GM12878 (cell line): ENCODE results near the gene PRPS2.

Source experiments
- BMI1 ChIP-seq: fragments of 450-650 bp; IDR thresholded peaks from 2 replicates; pipeline ENCODE4 v1.6.1; 2016; ENCODE audit warnings: mild to moderate bottlenecking, moderate library complexity, borderline replicate concordance
- CHD2 ChIP-seq: IDR thresholded peaks from 2 replicates; pipeline ENCODE4 v1.6.1; 2011; ENCODE audit warnings: low read depth, low read length, improper control_type of control experiment, borderline replicate concordance
- EGR1 ChIP-seq, 2 experiments: IDR thresholded peaks; 1 replicate in 1 of 2; 2 replicates in 1 of 2; pipeline ENCODE4 v1.6.1; 2011 to 2012; ENCODE audit warnings: low read depth in 2 of 2, low read length in 2 of 2, borderline replicate concordance in 1 of 2, mild to moderate bottlenecking in 1 of 2, moderate library complexity in 1 of 2
- EP300 ChIP-seq, 2 experiments: fragments of 150-350 bp in 1 of 2; IDR thresholded peaks; 2 replicates each; pipeline ENCODE4 v1.6.1; 2011 to 2012; ENCODE audit warnings: low read depth in 2 of 2, low read length in 2 of 2, borderline replicate concordance in 1 of 2, improper control_type of control experiment in 1 of 2, inconsistent platforms in 1 of 2; ENCODE audit not compliant: control insufficient read depth in 1 of 2
- ETV6 ChIP-seq, 2 experiments: fragments of 450-650 bp in 1 of 2; IDR thresholded peaks in 1 of 2; conservative IDR thresholded peaks in 1 of 2; 2 replicates each; pipeline ENCODE4 v1.6.1; 2014; ENCODE audit warnings: antibody characterized with exemption in 1 of 2, borderline replicate concordance in 1 of 2, low read depth in 1 of 2, mild to moderate bottlenecking in 1 of 2, moderate library complexity in 1 of 2
- POLR2A ChIP-seq: IDR thresholded peaks from 2 replicates; pipeline ENCODE4 v1.6.1; 2011; ENCODE audit warnings: low read depth, mild to moderate bottlenecking, low read length
- POLR2AphosphoS5 ChIP-seq: IDR thresholded peaks from 2 replicates; pipeline ENCODE4 v1.6.1; 2011; ENCODE audit warnings: mild to moderate bottlenecking, low read length, inconsistent platforms
- SPI1 ChIP-seq: IDR thresholded peaks from 2 replicates; pipeline ENCODE4 v1.6.1; 2011; ENCODE audit warnings: low read depth, mild to moderate bottlenecking, low read length, moderate library complexity, borderline replicate concordance; ENCODE audit not compliant: insufficient read depth
- ZSCAN29 ChIP-seq: fragments of 450-650 bp; IDR thresholded peaks from 2 replicates; pipeline ENCODE4 v1.6.1; 2017; ENCODE audit warnings: mild to moderate bottlenecking, moderate library complexity
- TF ChIP-seq, protein P1 (sequence below): IDR thresholded peaks from 2 replicates; pipeline ENCODE4 v1.6.1; 2012; ENCODE audit warnings: mild to moderate bottlenecking, low read depth, low read length
- TF ChIP-seq, protein P2 (sequence below): IDR thresholded peaks from 2 replicates; pipeline ENCODE4 v1.6.1; 2012; ENCODE audit warnings: low read length, inconsistent platforms
- TF ChIP-seq, protein P3 (sequence below), 3 experiments: IDR thresholded peaks in 2 of 3; conservative IDR thresholded peaks in 1 of 3; 2 replicates each; pipeline ENCODE4 v1.5.1; 2011; ENCODE audit warnings: low read depth in 3 of 3, low read length in 3 of 3, mild to moderate bottlenecking in 3 of 3, control low read depth in 2 of 3, moderate library complexity in 2 of 3, inconsistent platforms in 1 of 3, mixed read lengths in 1 of 3; ENCODE audit not compliant: control insufficient read depth in 2 of 3, insufficient read depth in 1 of 3; ENCODE audit errors: extremely low read depth in 1 of 3
- TF ChIP-seq, protein P4 (sequence below): fragments of 450-650 bp; conservative IDR thresholded peaks from 2 replicates; pipeline ENCODE4 v1.6.1; 2017; ENCODE audit warnings: mild to moderate bottlenecking, moderate library complexity

DNA sequence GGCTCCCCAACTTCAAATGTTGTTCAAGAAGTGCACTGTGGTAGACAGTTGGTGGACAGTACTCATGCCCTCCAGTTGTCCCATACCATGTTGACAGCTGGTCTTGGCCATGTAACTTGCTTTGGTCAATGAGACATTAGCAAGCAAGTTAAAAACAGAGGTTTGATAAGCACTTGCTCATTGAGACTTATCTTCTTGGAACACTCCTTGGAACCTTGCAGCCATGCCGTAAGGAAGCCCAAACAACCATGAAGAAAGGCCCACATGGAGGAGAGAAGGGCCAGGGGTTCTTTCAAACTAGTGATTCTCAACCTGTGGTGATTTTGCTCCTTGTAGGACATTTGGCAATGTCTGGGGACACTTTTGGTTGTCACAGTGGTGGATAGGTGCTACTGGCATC is 2.6 kb upstream of the PRPS2 start:
- TF ChIP-seq ETV6 (conservative IDR thresholded peaks at IDR 0.05 in 1 of 2, IDR thresholded peaks at IDR 0.05 in 1 of 2; ENCODE audit: borderline replicate concordance in 1 of 2, low read depth in 1 of 2), result no peak
- TF ChIP-seq EP300 (IDR thresholded peaks at IDR 0.05; ENCODE audit: borderline replicate concordance in 1 of 2, control insufficient read depth in 1 of 2, low read depth in 2 of 2, low read length in 2 of 2), result no peak
- no peak for TF ChIP-seq ZSCAN29
- no peak for TF ChIP-seq SPI1
- TF ChIP-seq, protein P1, sequence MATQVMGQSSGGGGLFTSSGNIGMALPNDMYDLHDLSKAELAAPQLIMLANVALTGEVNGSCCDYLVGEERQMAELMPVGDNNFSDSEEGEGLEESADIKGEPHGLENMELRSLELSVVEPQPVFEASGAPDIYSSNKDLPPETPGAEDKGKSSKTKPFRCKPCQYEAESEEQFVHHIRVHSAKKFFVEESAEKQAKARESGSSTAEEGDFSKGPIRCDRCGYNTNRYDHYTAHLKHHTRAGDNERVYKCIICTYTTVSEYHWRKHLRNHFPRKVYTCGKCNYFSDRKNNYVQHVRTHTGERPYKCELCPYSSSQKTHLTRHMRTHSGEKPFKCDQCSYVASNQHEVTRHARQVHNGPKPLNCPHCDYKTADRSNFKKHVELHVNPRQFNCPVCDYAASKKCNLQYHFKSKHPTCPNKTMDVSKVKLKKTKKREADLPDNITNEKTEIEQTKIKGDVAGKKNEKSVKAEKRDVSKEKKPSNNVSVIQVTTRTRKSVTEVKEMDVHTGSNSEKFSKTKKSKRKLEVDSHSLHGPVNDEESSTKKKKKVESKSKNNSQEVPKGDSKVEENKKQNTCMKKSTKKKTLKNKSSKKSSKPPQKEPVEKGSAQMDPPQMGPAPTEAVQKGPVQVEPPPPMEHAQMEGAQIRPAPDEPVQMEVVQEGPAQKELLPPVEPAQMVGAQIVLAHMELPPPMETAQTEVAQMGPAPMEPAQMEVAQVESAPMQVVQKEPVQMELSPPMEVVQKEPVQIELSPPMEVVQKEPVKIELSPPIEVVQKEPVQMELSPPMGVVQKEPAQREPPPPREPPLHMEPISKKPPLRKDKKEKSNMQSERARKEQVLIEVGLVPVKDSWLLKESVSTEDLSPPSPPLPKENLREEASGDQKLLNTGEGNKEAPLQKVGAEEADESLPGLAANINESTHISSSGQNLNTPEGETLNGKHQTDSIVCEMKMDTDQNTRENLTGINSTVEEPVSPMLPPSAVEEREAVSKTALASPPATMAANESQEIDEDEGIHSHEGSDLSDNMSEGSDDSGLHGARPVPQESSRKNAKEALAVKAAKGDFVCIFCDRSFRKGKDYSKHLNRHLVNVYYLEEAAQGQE, result no peak
- TF ChIP-seq, protein P2, sequence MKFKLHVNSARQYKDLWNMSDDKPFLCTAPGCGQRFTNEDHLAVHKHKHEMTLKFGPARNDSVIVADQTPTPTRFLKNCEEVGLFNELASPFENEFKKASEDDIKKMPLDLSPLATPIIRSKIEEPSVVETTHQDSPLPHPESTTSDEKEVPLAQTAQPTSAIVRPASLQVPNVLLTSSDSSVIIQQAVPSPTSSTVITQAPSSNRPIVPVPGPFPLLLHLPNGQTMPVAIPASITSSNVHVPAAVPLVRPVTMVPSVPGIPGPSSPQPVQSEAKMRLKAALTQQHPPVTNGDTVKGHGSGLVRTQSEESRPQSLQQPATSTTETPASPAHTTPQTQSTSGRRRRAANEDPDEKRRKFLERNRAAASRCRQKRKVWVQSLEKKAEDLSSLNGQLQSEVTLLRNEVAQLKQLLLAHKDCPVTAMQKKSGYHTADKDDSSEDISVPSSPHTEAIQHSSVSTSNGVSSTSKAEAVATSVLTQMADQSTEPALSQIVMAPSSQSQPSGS, result no peak
- TF ChIP-seq CHD2, result no peak
- TF ChIP-seq, protein P3, sequence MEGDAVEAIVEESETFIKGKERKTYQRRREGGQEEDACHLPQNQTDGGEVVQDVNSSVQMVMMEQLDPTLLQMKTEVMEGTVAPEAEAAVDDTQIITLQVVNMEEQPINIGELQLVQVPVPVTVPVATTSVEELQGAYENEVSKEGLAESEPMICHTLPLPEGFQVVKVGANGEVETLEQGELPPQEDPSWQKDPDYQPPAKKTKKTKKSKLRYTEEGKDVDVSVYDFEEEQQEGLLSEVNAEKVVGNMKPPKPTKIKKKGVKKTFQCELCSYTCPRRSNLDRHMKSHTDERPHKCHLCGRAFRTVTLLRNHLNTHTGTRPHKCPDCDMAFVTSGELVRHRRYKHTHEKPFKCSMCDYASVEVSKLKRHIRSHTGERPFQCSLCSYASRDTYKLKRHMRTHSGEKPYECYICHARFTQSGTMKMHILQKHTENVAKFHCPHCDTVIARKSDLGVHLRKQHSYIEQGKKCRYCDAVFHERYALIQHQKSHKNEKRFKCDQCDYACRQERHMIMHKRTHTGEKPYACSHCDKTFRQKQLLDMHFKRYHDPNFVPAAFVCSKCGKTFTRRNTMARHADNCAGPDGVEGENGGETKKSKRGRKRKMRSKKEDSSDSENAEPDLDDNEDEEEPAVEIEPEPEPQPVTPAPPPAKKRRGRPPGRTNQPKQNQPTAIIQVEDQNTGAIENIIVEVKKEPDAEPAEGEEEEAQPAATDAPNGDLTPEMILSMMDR (IDR thresholded peaks at IDR 0.05 in 2 of 3, conservative IDR thresholded peaks at IDR 0.05 in 1 of 3; ENCODE audit: control insufficient read depth in 2 of 3, extremely low read depth in 1 of 3, insufficient read depth in 1 of 3, low read depth in 3 of 3, low read length in 3 of 3), result no peak
- TF ChIP-seq, protein P4, sequence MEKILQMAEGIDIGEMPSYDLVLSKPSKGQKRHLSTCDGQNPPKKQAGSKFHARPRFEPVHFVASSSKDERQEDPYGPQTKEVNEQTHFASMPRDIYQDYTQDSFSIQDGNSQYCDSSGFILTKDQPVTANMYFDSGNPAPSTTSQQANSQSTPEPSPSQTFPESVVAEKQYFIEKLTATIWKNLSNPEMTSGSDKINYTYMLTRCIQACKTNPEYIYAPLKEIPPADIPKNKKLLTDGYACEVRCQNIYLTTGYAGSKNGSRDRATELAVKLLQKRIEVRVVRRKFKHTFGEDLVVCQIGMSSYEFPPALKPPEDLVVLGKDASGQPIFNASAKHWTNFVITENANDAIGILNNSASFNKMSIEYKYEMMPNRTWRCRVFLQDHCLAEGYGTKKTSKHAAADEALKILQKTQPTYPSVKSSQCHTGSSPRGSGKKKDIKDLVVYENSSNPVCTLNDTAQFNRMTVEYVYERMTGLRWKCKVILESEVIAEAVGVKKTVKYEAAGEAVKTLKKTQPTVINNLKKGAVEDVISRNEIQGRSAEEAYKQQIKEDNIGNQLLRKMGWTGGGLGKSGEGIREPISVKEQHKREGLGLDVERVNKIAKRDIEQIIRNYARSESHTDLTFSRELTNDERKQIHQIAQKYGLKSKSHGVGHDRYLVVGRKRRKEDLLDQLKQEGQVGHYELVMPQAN, result no peak
- TF ChIP-seq POLR2AphosphoS5, result no peak
- no peak for TF ChIP-seq BMI1
- TF ChIP-seq POLR2A, result no peak
- no peak for TF ChIP-seq EGR1 (IDR thresholded peaks at IDR 0.05; ENCODE audit: borderline replicate concordance in 1 of 2, low read depth in 2 of 2, low read length in 2 of 2)
